Smooth muscle cell (in vitro differentiated cells): ENCODE measurements around the gene PITX2. TPM values are rescaled to one million over a fixed set of nuclear protein-coding genes. Genes with fewer than 3 reads are reported as not detected.

Source experiments
- DNase-seq: peaks from one replicate; lab custom pipeline; 2025; ENCODE audit not compliant: unreplicated experiment; lab: John Stamatoyannopoulos, UW
- H2AFZ ChIP-seq: fragments of 200-600 bp; sonication (generic); 2 replicates; pipeline ENCODE4 v1.6.0; 2016; ENCODE audit warnings: antibody characterized with exemption, low read depth, mild to moderate bottlenecking
- H3F3A ChIP-seq: fragments of 200-600 bp; sonication (generic); 2 replicates; pipeline ENCODE4 v1.6.0; 2017; ENCODE audit warnings: antibody characterized with exemption, low read depth
- H3K27ac ChIP-seq: fragments of 200-600 bp; sonication (generic); 2 replicates; pipeline ENCODE4 v1.5.1; 2016; ENCODE audit warnings: low read depth, mild to moderate bottlenecking
- H3K27me3 ChIP-seq: fragments of 200-600 bp; sonication (generic); 2 replicates; pipeline ENCODE4 v1.6.1; 2016; ENCODE audit warnings: low read depth, mild to moderate bottlenecking
- H3K36me3 ChIP-seq: fragments of 200-600 bp; sonication (generic); 2 replicates; pipeline ENCODE4 v1.5.1; 2016; ENCODE audit warnings: low read depth
- H3K4me1 ChIP-seq: fragments of 200-600 bp; sonication (generic); 2 replicates; pipeline ENCODE4 v1.5.1; 2016; ENCODE audit warnings: low read depth
- H3K4me2 ChIP-seq: fragments of 200-600 bp; sonication (generic); 2 replicates; pipeline ENCODE4 v1.6.0; 2016; ENCODE audit warnings: mild to moderate bottlenecking
- H3K4me3 ChIP-seq: fragments of 200-600 bp; sonication (generic); 2 replicates; pipeline ENCODE4 v1.5.1; 2016; ENCODE audit warnings: mild to moderate bottlenecking
- H3K79me2 ChIP-seq: fragments of 200-600 bp; sonication (generic); 2 replicates; pipeline ENCODE4 v1.6.0; 2016; ENCODE audit warnings: low read depth, mild to moderate bottlenecking
- H3K9ac ChIP-seq: fragments of 200-600 bp; sonication (generic); 2 replicates; pipeline ENCODE4 v1.6.0; 2016; ENCODE audit warnings: low read depth
- H3K9me3 ChIP-seq: fragments of 200-600 bp; sonication (generic); replicated peaks from 2 replicates; pipeline ENCODE4 v1.5.1; 2016; ENCODE audit warnings: low read depth
- H4K20me1 ChIP-seq: fragments of 200-600 bp; sonication (generic); 2 replicates; pipeline ENCODE4 v1.6.0; 2016; ENCODE audit warnings: low read depth
- WGBS: methylation state at CpG from one replicate; pipeline ENCODE4 v1.1.7; 2016; ENCODE audit warnings: low lambda C conversion rate; 5-methylcytosine and 5-hydroxymethylcytosine counted together
- polyA plus RNA-seq: library from polyadenylated mRNA; unstranded; fragments of >200 nt; fragmentation: Nextera tagmentation; extraction: Ambion mirVana; gene quantifications from 2 replicates; pipeline ENCODE4 v1.2.1, GENCODE V29; 2016
- total RNA-seq: library from RNA; depleted of rRNA; stranded (reverse); fragments of >200 nt; gene quantifications from 2 replicates; pipeline ENCODE4 v1.2.3, GENCODE V29; 2014
- TF ChIP-seq, protein P1 (sequence below): fragments of 200-600 bp; sonication (generic); IDR thresholded peaks from 2 replicates; pipeline ENCODE4 v1.5.1; 2017; ENCODE audit warnings: borderline replicate concordance, mild to moderate bottlenecking, antibody characterized with exemption; ENCODE audit not compliant: insufficient read depth, poor library complexity, severe bottlenecking

The PITX2 gene
- total and polyA plus RNA-seq, 2 experiments from 2014 or later, result 289 to 543 TPM

DNA sequence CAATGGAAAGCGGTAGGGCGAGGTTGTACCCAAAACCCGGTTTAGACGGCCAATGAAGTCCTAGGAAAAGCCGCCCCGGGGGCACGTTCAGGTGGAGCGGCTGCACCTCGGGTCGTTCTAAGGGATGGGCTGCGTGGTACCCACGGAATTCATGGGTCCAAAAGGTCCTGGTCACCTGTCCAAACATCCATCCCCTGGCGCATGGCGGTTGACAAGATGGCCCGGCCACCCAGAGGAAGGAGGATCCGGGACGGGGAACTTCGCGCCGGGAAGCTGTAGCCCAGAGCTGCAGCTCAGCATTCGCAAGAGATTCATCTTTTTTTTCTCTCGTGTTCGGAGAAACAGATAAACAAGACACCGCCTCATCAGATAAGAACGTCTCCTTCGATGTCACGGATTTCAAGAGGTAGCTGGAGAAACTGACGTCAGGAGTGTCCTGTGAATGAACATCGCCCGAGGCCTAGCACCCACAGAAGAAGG lies 10.9 kb downstream of the PITX2 start:
- Histone ChIP-seq H3F3A (peaks cover 17% of the 10 kb centered on the region), H3K4me1 (peaks cover 35% of the 10 kb centered on the region), H3K36me3 (no peaks in the 10 kb centered on the region), H3K27ac (no peak overlapping the region), H3K9me3 (no peaks in the 10 kb centered on the region), H4K20me1 (no peaks in the 10 kb centered on the region), H3K79me2 (peaks cover 86% of the 10 kb centered on the region), H3K4me3 (no peak overlapping the region), H3K9ac (no peak overlapping the region), H2AFZ (no peak overlapping the region), H3K27me3 (no peaks in the 10 kb centered on the region), H3K4me2 (no peak overlapping the region)
- TF ChIP-seq, protein P1, sequence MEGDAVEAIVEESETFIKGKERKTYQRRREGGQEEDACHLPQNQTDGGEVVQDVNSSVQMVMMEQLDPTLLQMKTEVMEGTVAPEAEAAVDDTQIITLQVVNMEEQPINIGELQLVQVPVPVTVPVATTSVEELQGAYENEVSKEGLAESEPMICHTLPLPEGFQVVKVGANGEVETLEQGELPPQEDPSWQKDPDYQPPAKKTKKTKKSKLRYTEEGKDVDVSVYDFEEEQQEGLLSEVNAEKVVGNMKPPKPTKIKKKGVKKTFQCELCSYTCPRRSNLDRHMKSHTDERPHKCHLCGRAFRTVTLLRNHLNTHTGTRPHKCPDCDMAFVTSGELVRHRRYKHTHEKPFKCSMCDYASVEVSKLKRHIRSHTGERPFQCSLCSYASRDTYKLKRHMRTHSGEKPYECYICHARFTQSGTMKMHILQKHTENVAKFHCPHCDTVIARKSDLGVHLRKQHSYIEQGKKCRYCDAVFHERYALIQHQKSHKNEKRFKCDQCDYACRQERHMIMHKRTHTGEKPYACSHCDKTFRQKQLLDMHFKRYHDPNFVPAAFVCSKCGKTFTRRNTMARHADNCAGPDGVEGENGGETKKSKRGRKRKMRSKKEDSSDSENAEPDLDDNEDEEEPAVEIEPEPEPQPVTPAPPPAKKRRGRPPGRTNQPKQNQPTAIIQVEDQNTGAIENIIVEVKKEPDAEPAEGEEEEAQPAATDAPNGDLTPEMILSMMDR, result no peak
- 88% methylated on average over 30 of the region's 30 CpGs for WGBS
- no peak for DNase-seq

DNA sequence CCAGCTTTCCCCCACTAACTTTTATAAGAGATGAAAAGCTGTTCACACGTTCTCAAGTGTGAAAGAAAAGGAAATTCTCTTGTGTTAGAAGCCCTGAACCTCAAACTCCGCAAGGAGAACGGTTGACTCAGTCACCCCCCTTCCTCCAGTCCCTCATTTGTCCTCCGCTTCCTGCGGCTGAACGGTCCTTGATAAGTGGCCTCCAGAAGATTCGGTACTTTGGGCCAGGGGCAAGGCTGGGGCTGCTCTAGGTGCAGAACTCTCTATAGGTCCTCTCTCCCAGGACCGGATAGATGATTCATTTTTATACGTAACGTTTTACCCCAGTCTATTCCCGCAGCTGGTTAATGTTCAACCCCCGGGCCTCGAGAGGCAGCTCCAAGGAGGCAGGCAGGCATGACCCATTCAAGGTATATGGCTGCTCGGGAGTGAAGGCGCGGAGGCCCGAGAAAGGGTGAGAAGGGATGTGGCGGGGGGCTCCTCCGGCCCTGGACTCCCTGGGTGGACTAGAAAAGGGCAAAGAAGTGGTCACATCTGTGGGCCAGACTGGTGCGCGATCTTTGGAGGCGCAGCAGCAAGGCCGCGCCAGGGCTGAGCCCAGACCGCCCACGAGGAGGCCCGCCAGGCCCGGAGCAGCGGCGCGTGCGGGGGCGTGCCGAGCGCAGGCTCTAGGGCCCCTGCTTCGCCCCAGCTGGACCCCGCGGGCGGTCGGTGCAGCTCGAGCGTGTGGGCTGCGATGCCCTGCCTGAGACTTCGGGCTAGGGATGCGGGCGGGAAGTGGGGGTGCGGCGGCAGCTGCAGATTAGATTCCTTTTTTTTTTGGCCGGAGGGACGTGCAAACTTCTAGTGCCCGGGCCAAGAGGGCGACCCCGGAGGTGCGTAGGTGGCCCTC lies 11.7 kb downstream of the PITX2 start:
- H3K4me3 ChIP-seq, result no peak overlapping the region
- WGBS, result 90% methylated on average over 54 of the region's 54 CpGs
- peaks cover 82% of the 10 kb centered on the region for H3K79me2 ChIP-seq
- H3K4me1 ChIP-seq, result peaks cover 27% of the 10 kb centered on the region
- peaks cover 10% of the 10 kb centered on the region for H3F3A ChIP-seq
- no peaks in the 10 kb centered on the region for H3K9me3 ChIP-seq
- H3K27ac ChIP-seq, result no peak overlapping the region
- no peak for DNase-seq
- no peak overlapping the region for H3K4me2 ChIP-seq
- no peaks in the 10 kb centered on the region for H4K20me1 ChIP-seq
- TF ChIP-seq, protein P1, result no peak
- no peaks in the 10 kb centered on the region for H3K36me3 ChIP-seq
- no peak overlapping the region for H3K9ac ChIP-seq
- no peaks in the 10 kb centered on the region for H3K27me3 ChIP-seq
- no peak overlapping the region for H2AFZ ChIP-seq

DNA sequence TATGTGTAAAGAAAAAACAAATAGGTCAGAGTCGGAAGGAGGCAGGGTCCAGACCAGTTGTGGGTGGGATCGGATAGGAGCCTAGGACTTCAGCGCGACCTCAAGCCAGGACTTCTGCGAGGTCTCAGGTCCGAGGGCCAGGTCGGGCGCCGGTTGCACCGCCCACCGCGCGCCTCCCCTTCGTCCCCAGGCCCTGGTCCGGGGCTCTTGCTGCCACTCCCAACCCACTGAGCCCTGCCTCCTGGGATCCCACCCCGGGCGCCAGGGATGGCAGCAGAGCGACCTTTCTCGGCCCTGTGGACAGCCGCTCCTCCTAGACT lies 12.3 kb downstream of the PITX2 start:
- Histone ChIP-seq H3K27me3 (no peaks in the 10 kb centered on the region), H4K20me1 (no peaks in the 10 kb centered on the region), H3K9me3 (no peaks in the 10 kb centered on the region), H3K79me2 (peaks cover 82% of the 10 kb centered on the region), H3K4me2 (no peak overlapping the region), H3K9ac (no peak overlapping the region), H3K4me3 (no peak overlapping the region), H3K36me3 (no peaks in the 10 kb centered on the region), H3K27ac (no peak overlapping the region), H3F3A (peaks cover 4% of the 10 kb centered on the region), H3K4me1 (peaks cover 24% of the 10 kb centered on the region), H2AFZ (no peak overlapping the region)
- no peak for DNase-seq
- TF ChIP-seq, protein P1, result no peak
- 86% methylated on average over 20 of the region's 20 CpGs for WGBS
